GM12878 (cell line): ENCODE data around the gene KRTAP10-9. TPM values are rescaled to one million over a fixed set of nuclear protein-coding genes. Genes with fewer than 3 reads are reported as not detected.

Experiments
- ATAC-seq: fragments of 200-7000 bp; cut with Tn5 transposase; 3 replicates; pipeline ENCODE4 v1.9.1; 2020; ENCODE audit warnings: mild to moderate bottlenecking, moderate library complexity
- BruUV-seq: library from RNA; stranded (reverse); fragments of 400-500 nt; replicated peaks from 2 replicates; lab custom pipeline; 2021; lab: Mats Ljungman, UMichigan
- CTCF ChIA-PET: fragments of 300-600 bp; sonication (Branson Sonifier 250); formaldehyde crosslinking; extraction: SDS; loops from one replicate; lab custom pipeline; 2021; ENCODE audit warnings: inconsistent platforms; lab: Yijun Ruan, JAX
- POLR2A ChIA-PET: fragments of 350-600 bp; formaldehyde crosslinking; extraction: SDS; loops from one replicate; lab custom pipeline; 2021; ENCODE audit warnings: inconsistent platforms; lab: Charles Lee
- RAD21 ChIA-PET: fragments of 300-600 bp; sonication (Branson Sonifier 250); formaldehyde crosslinking; loops from one replicate; lab custom pipeline; 2023; ENCODE audit warnings: antibody characterized with exemption; ENCODE audit not compliant: unreplicated experiment; lab: Charles Lee
- SMC1A ChIA-PET: fragments of 300-600 bp; sonication (Branson Sonifier 250); formaldehyde crosslinking; loops from one replicate; lab custom pipeline; 2023; ENCODE audit not compliant: unreplicated experiment, uncharacterized antibody; lab: Charles Lee
- DNase-seq: peaks from one replicate; pipeline ENCODE4 v3.0.0-alpha.2; 2011; ENCODE audit warnings: low read depth, low spot score
- FAIRE-seq: peaks from 3 replicates; lab custom pipeline; 2011; peaks lifted over from hg19 to GRCh38; lab: Jason Lieb, UNC
- H2AFZ ChIP-seq: 2 replicates; pipeline ENCODE4 v1.6.0; 2011; ENCODE audit warnings: low read depth, low read length, control low read depth; ENCODE audit not compliant: control insufficient read depth
- H3K27ac ChIP-seq: 2 replicates; pipeline ENCODE4 v1.5.1; 2011; ENCODE audit warnings: control low read depth; ENCODE audit not compliant: control insufficient read depth, insufficient read depth
- H3K27me3 ChIP-seq, 2 experiments: replicated peaks in 1 of 2; 2 replicates each; pipeline versions ENCODE4 v1.6.0 to v1.6.1; 2011; ENCODE audit warnings: low read length in 1 of 2; ENCODE audit not compliant: control insufficient read depth in 2 of 2, insufficient read depth in 2 of 2
- H3K36me3 ChIP-seq, 2 experiments: 2 replicates each; pipeline ENCODE4 v1.5.1; 2011; ENCODE audit warnings: low read length in 1 of 2; ENCODE audit not compliant: control insufficient read depth in 2 of 2, insufficient read depth in 2 of 2
- H3K4me1 ChIP-seq: 2 replicates; pipeline ENCODE4 v1.6.1; 2011; ENCODE audit warnings: mild to moderate bottlenecking, low read length, moderate library complexity, mixed read lengths; ENCODE audit not compliant: control insufficient read depth, insufficient read depth
- H3K4me2 ChIP-seq: 2 replicates; pipeline ENCODE4 v1.6.0; 2011; ENCODE audit warnings: control low read depth; ENCODE audit not compliant: control insufficient read depth, insufficient read depth
- H3K4me3 ChIP-seq: fragments of 200-600 bp; sonication (generic); 2 replicates; pipeline ENCODE4 v1.5.1; 2016
- H3K79me2 ChIP-seq: 2 replicates; pipeline ENCODE4 v1.6.0; 2011; ENCODE audit warnings: low read length; ENCODE audit not compliant: control insufficient read depth, insufficient read depth
- H3K9ac ChIP-seq: 2 replicates; pipeline ENCODE4 v1.8.0; 2011; ENCODE audit warnings: low read length, control low read depth, mixed read lengths; ENCODE audit not compliant: control insufficient read depth, insufficient read depth
- H3K9me3 ChIP-seq: replicated peaks from 3 replicates; pipeline ENCODE4 v1.5.1; 2011; ENCODE audit warnings: mild to moderate bottlenecking, low read length; ENCODE audit not compliant: control insufficient read depth, insufficient read depth
- H4K20me1 ChIP-seq: 2 replicates; pipeline ENCODE4 v1.6.0; 2011; ENCODE audit not compliant: control insufficient read depth, insufficient read depth
- BCL11A ChIP-seq: IDR thresholded peaks from 2 replicates; pipeline ENCODE4 v1.6.1; 2011; ENCODE audit warnings: low read depth, low read length
- CBX5 ChIP-seq: sonication (generic); IDR thresholded peaks from 2 replicates; pipeline ENCODE4 v1.6.1; 2016; ENCODE audit warnings: low read depth, moderate library complexity, mild to moderate bottlenecking, inconsistent platforms
- CREM ChIP-seq: IDR thresholded peaks from 2 replicates; pipeline ENCODE4 v1.6.1; 2014; ENCODE audit warnings: antibody characterized with exemption, low read depth
- EED ChIP-seq: sonication (generic); IDR thresholded peaks from 2 replicates; pipeline ENCODE4 v1.6.1; 2016; ENCODE audit warnings: antibody characterized with exemption, low read depth
- EZH2 ChIP-seq: IDR thresholded peaks from 2 replicates; pipeline ENCODE4 v1.6.1; 2012; ENCODE audit warnings: low read depth, mild to moderate bottlenecking, control low read depth, inconsistent platforms, low read length, borderline replicate concordance; ENCODE audit not compliant: control insufficient read depth
- GABPA ChIP-seq: IDR thresholded peaks from 2 replicates; pipeline ENCODE4 v1.6.1; 2014; ENCODE audit warnings: antibody characterized with exemption, low read depth, mild to moderate bottlenecking, inconsistent platforms
- GATAD2B ChIP-seq: fragments of 450-650 bp; conservative IDR thresholded peaks from 2 replicates; pipeline ENCODE4 v1.6.1; 2017; ENCODE audit warnings: low read depth, mild to moderate bottlenecking, moderate library complexity
- HCFC1 ChIP-seq: fragments of 150-350 bp; IDR thresholded peaks from 2 replicates; pipeline ENCODE4 v1.6.1; 2014; ENCODE audit warnings: low read length
- LARP7 ChIP-seq: fragments of 450-650 bp; IDR thresholded peaks from 2 replicates; pipeline ENCODE4 v1.6.1; 2017; ENCODE audit warnings: mild to moderate bottlenecking
- MTA2 ChIP-seq: fragments of 450-650 bp; IDR thresholded peaks from 2 replicates; pipeline ENCODE4 v1.6.1; 2016; ENCODE audit warnings: low read depth, mild to moderate bottlenecking, moderate library complexity
- MYC ChIP-seq: IDR thresholded peaks from 2 replicates; pipeline ENCODE4 v1.6.1; 2011; ENCODE audit warnings: mild to moderate bottlenecking, low read length, moderate library complexity, inconsistent platforms; ENCODE audit not compliant: insufficient read depth, insufficient replicate concordance, insufficient read length, severe bottlenecking
- NBN ChIP-seq: fragments of 450-650 bp; IDR thresholded peaks from 2 replicates; pipeline ENCODE4 v1.6.1; 2016
- NR2C1 ChIP-seq: fragments of 450-650 bp; IDR thresholded peaks from 2 replicates; pipeline ENCODE4 v1.6.1; 2017; ENCODE audit warnings: antibody characterized with exemption, mild to moderate bottlenecking, moderate library complexity
- NR2C2 ChIP-seq: IDR thresholded peaks from 2 replicates; pipeline ENCODE4 v1.6.1; 2011; ENCODE audit warnings: borderline replicate concordance, low read depth; ENCODE audit not compliant: control insufficient read depth, insufficient read length
- NR2F1 ChIP-seq: fragments of 450-650 bp; conservative IDR thresholded peaks from 2 replicates; pipeline ENCODE4 v1.6.1; 2017; ENCODE audit warnings: mild to moderate bottlenecking
- PAX8 ChIP-seq: fragments of 450-650 bp; IDR thresholded peaks from 2 replicates; pipeline ENCODE4 v1.6.1; 2017; ENCODE audit warnings: mild to moderate bottlenecking, moderate library complexity
- RELA ChIP-seq: fragments of 450-650 bp; IDR thresholded peaks from 2 replicates; pipeline ENCODE4 v1.8.0; 2014; ENCODE audit warnings: borderline replicate concordance; ENCODE audit not compliant: partially characterized antibody
- SKIL ChIP-seq: fragments of 450-650 bp; IDR thresholded peaks from 2 replicates; pipeline ENCODE4 v1.6.1; 2017; ENCODE audit warnings: mild to moderate bottlenecking, low read depth, inconsistent platforms; ENCODE audit not compliant: poor library complexity, severe bottlenecking
- STAT3 ChIP-seq: IDR thresholded peaks from 2 replicates; pipeline ENCODE4 v1.6.1; 2011; ENCODE audit warnings: low read depth, low read length, improper control_type of control experiment
- USF2 ChIP-seq: IDR thresholded peaks from 2 replicates; pipeline ENCODE4 v1.6.1; 2011; ENCODE audit warnings: low read depth, low read length, improper control_type of control experiment, borderline replicate concordance
- ZBTB33 ChIP-seq: fragments of 450-650 bp; IDR thresholded peaks from 2 replicates; pipeline ENCODE4 v1.6.1; 2017; ENCODE audit warnings: mild to moderate bottlenecking
- WGBS: methylation state at CpG from one replicate; pipeline ENCODE4 v1.1.6; 2016; ENCODE audit warnings: low lambda C conversion rate; ENCODE audit not compliant: insufficient replicate concordance, insufficient coverage; ENCODE audit errors: missing lambda C conversion rate; 5-methylcytosine and 5-hydroxymethylcytosine counted together
- in situ Hi-C: fragments of 300-500 bp; cut with MboI; formaldehyde crosslinking; loops from 9 replicates; pipeline ENCODE4 v1.14.3; 2018; ENCODE audit warnings: mixed read lengths
- intact Hi-C: fragments of 100-400 bp; cut with micrococcal nuclease; formaldehyde crosslinking; loops from one replicate; pipeline ENCODE4 v1.14.2; 2022; ENCODE audit not compliant: unreplicated experiment
- polyA plus RNA-seq, 11 experiments: library from polyadenylated mRNA; depleted of rRNA in 4 of 11; unstranded in 6 of 11; stranded (reverse) in 5 of 11; fragments of >200 nt; fragmentation: Nextera tagmentation in 4 of 11; fragmentation: Illumina TruSeq in 1 of 11; extraction: Ambion mirVana in 4 of 11; extraction: Trizol in 1 of 11; gene quantifications; 1 replicate in 1 of 11; 2 replicates in 10 of 11; pipeline versions ENCODE4 v1.2.1 to v1.2.3, GENCODE V29; 2011 to 2016; ENCODE audit warnings: inconsistent platforms in 2 of 11, missing spikeins in 2 of 11, low read depth in 1 of 11
- total RNA-seq, 4 experiments: library from RNA; depleted of rRNA in 3 of 4; stranded (reverse); fragments of >200 nt in 3 of 4; fragmentation: Illumina TruSeq in 1 of 4; extraction: Trizol in 1 of 4; gene quantifications; 2 replicates each; pipeline versions ENCODE4 v1.2.1 to v1.2.3, GENCODE V29; 2013 to 2021

The KRTAP10-9 gene
- total and polyA plus RNA-seq, 10 of the 15 experiments (the other 5 are each of a cell fraction or from before 2014, with no cell fraction given): not detected

- no peak for TF ChIP-seq CBX5
- no peak for TF ChIP-seq CREM
- no peak for TF ChIP-seq MYC
- no peak for TF ChIP-seq NBN
- TF ChIP-seq BCL11A: no peak
- TF ChIP-seq EED: no peak
- TF ChIP-seq SKIL: no peak
- TF ChIP-seq PAX8: no peak
- TF ChIP-seq MTA2: no peak
Measured at GRCh38 chr21:44643741-44644310, 16.9 kb downstream of the KRTAP10-9 start (continued).

GRCh38 chr21:44644878-44645277 lies 18.0 kb downstream of the KRTAP10-9 start:
- CTCF ChIA-PET: no interaction called here
- H3K36me3 ChIP-seq: no peaks in the 10 kb centered on the region
- no TSS peak for BruUV-seq
- in situ Hi-C loops: no loop called here
- no peak overlapping the region for H3K4me3 ChIP-seq
- H2AFZ ChIP-seq: no peak overlapping the region
- SMC1A ChIA-PET: no interaction called here
- H3K4me1 ChIP-seq: no peaks in the 10 kb centered on the region
- FAIRE-seq: no peak
- no peak overlapping the region for H3K9ac ChIP-seq
- RAD21 ChIA-PET: no interaction called here
- peaks cover 1% of the 10 kb centered on the region; the same call in 1 of the 3 replicates for H3K9me3 ChIP-seq
- H3K27me3 ChIP-seq: no peaks in the 10 kb centered on the region
- H3K4me2 ChIP-seq: no peak overlapping the region
- intact Hi-C loops: no loop called here
- DNase-seq: no peak
- 31% methylated on average over 2 of the region's 2 CpGs for WGBS
- no peaks in the 10 kb centered on the region for H4K20me1 ChIP-seq
- H3K27ac ChIP-seq: no peak overlapping the region
- H3K79me2 ChIP-seq: no peaks in the 10 kb centered on the region
- POLR2A ChIA-PET: interaction anchor here (0.7 kb wide), 1 partner anchor 613 kb away, joined by 5 read pairs; no protein-coding TSS in a partner anchor
- no peak for ATAC-seq
- no peak for TF ChIP-seq MYC
- TF ChIP-seq NR2C2: no peak
- TF ChIP-seq GATAD2B: no peak
- no peak for TF ChIP-seq HCFC1
- no peak for TF ChIP-seq ZBTB33
- TF ChIP-seq NR2C1: no peak
- no peak for TF ChIP-seq STAT3
- TF ChIP-seq GABPA: no peak
- TF ChIP-seq LARP7: no peak
- no peak for TF ChIP-seq EZH2
- no peak for TF ChIP-seq RELA
- no peak for TF ChIP-seq NR2F1
- TF ChIP-seq USF2: no peak
